T follicular helper cell (primary cell): ENCODE data around the gene TAF11L3.
"Not testable (repeated sequence)": the region's sequence is repeated elsewhere in the genome, so short reads cannot be mapped to it uniquely, and the experiment has no call there.

Experiments
- DNase-seq: peaks from one replicate; pipeline ENCODE4 v3.0.0-alpha.2; 2020; ENCODE audit warnings: low read depth
- total RNA-seq, 2 experiments: gene quantifications; one replicate each; lab custom pipeline; 2026; lab: John Stamatoyannopoulos, UW

TAF11L3 gene
- 0 reads per million in 2 experiments for total RNA-seq

- DNase-seq: not testable (repeated sequence)
Measured at GRCh38 chr5:17518067-17518466, at the start of gene TAF11L3. Gene TAF11L3, plus strand, starts transcription at chr5:17518367.

- no peak for DNase-seq
Measured at GRCh38 chr5:17470064-17470463, 48.1 kb upstream of the TAF11L3 start.

- not testable (repeated sequence) for DNase-seq
Measured at GRCh38 chr5:17475064-17475463, 43.1 kb upstream of the TAF11L3 start.

GRCh38 chr5:17477043-17477442 is 41.1 kb upstream of the TAF11L3 start:
- no peak for DNase-seq

DNA sequence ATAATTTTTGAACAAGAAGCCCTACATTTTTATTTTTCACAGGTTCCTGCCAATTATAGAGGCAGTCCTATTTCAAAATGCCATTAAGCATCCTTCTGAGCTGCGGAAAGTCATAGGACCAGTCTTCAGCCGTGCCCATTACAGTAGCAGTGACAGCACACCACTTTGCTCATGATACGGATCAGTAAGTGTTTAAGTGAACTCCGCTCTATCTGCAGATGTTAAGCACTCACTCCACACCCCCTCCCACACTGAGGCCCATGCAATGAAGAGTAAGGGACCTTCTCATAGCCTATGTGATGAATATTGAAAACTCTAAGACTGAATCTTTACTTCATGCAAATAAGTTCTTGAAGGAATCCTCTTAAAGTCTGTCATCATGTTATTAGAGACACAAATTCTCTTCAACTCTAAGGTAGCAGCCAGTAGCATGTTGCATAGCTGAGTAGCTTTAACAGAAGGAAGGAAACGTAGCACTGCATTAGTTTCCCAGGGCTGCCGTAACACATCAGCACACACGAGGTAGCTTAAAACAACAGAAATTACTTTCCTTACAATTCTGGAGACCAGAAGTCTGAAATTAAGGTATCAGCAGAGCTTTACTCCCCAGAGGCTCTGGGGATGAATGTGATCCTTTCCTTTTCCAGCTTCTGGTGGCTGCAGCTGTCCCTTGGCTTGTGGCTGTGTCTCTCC is 40.4 kb upstream of the TAF11L3 start:
- no peak for DNase-seq

DNA sequence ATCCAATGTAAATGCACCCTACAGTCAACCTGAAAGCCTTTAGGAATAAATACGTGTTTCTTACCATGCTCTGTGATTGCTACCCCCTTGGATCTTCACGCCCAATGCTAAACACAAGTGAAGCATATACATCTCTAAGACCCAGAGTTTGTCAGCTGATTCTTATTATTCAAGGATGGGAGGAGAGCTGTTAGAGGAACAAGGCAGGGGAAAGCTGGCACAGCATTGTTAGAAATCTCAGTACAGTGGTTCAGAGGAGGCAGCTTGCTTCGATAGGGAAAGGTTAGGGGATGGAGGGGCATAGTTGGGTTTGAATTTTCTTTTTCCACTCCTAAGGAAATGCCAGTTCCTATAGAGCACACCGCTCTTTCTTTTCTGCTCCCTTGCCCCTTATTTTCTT is 36.8 kb upstream of the TAF11L3 start:
- DNase-seq: no peak

DNA sequence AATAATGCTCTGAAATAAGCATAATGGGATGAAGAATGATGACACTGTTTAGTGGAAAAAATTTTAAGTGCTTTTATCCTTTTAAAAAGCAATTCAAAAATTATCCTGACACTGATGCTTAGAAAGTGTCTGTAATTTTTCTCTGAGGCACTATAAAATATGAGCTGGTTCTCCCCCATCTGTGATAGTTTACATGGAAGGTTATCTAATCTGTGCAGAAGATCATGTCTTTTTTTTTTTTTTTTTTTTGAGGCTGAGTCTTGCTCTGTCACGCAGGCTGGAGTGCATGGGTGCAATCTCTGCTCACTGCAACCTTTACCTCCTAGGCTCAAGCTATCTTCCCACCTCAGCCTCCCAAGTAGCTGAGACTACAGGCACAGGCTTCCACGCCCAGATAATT is 35.4 kb upstream of the TAF11L3 start:
- DNase-seq: no peak

DNA sequence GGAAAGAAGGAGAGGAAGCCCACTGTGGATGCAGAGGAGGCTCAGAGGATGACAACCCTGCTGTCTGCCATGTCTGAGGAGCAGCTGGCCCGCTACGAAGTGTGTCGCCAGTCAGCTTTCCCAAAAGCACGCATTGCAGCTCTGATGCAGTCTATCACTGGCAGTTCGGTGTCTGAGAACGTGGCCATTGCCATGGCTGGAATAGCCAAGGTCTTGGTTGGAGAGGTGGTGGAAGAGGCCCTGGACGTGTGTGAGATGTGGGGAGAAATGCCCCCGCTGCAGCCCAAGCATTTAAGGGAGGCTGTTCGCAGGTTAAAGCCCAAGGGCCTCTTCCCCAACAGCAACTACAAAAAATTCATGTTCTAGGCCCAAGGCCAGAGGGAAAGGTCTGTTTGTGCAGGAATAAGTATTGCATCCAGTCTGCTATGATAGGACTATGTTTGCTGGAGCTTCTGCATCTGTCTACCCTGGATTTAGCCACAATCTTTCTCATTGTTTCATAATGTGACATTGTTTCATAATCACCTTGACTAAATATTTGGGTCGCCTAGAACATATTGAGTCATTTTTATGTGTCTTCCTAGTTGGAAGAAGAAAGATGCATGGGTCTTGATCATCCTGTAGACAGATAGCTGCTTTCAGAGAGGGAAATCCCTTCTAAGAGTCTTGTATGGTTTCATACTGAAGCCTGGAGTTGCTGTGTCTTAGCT is 31.5 kb upstream of the TAF11L3 start:
- DNase-seq: not testable (repeated sequence)

- DNase-seq: no peak
Measured at GRCh38 chr5:17487174-17487512, 31.0 kb upstream of the TAF11L3 start.

GRCh38 chr5:17491257-17491656 is 26.9 kb upstream of the TAF11L3 start:
- not testable (repeated sequence) for DNase-seq

GRCh38 chr5:17492770-17493169 is 25.4 kb upstream of the TAF11L3 start:
- no peak for DNase-seq

GRCh38 chr5:17497446-17497845 is 20.7 kb upstream of the TAF11L3 start:
- no peak for DNase-seq

- not testable (repeated sequence) for DNase-seq
Measured at GRCh38 chr5:17497931-17498330, 20.2 kb upstream of the TAF11L3 start, which contains the start of gene TAF11L2. Gene TAF11L2, plus strand, starts transcription at chr5:17498231.

DNA sequence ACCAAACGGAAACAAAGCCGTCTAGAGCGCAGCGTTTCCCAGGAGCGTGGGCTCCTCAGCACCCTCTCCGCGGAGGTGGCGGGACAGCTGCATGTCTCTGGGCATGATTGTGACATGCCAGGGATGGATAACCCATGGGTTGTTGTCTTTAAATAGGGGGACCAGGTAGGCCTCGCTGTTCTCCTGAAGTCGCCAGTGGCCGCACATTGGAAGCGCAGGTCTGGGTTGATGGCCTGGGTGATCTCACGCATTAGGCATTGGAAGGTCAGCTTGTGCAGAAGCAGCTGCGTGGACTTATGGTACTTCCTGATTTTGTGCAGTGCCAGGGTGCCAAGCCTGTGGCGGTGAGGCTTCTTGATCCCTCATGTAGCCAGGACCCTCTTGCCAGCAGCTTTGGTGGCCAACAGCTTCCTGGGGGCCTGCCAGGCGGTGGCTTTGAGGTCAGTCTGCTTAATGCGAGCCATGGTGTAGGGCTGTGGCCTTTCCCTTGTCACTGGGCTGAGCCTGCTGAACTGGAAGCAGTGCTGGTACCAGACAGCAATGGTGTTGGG is 6.3 kb upstream of the TAF11L3 start:
- DNase-seq: no peak

GRCh38 chr5:17517526-17517925 is 641 bp upstream of the TAF11L3 start:
- DNase-seq: not testable (repeated sequence)

DNA sequence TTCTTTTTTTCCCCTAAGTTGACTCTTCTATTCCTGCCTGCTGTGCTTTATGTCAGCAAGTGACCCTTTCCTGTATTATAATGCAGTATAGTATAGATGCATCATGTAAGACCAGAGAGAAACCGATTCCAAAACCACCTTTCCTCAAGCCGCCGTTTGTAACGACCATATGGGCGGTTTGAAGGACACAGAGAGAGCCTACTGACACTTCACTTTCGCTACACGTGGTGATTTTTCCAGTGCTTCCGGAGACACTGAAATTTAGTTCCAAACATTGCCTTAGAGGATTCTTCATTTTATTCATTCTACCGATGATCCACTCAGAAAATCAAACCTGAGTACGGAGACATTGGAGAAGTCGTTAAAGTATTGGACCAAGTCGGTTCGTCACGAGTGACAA is 1.3 kb downstream of the TAF11L3 start:
- peak; percentile 2 for DNase-seq

DNA sequence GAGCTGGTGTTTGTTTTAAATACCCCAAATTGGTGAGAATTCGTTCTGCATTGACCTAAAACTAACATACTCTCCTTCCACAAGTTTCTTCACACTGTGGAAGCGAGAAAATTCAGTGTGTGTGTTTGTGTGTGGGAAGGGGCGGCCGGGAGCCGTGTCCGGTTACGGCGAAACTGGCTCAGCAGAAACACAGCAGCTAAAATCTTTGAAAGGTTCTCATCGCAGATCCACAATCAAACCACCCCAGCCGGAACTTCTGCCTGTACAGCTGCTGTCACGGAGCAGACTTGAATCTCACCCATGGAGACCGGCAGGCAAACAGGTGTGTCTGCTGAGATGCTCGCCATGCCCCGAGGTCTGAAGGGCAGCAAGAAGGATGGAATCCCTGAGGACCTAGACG is 3.3 kb downstream of the TAF11L3 start, which contains the start of gene TAF11L4:
TAF11L4 (plus strand) TSS at position 301 of the 400 bp plus-strand sequence.
- not testable (repeated sequence) for DNase-seq

DNA sequence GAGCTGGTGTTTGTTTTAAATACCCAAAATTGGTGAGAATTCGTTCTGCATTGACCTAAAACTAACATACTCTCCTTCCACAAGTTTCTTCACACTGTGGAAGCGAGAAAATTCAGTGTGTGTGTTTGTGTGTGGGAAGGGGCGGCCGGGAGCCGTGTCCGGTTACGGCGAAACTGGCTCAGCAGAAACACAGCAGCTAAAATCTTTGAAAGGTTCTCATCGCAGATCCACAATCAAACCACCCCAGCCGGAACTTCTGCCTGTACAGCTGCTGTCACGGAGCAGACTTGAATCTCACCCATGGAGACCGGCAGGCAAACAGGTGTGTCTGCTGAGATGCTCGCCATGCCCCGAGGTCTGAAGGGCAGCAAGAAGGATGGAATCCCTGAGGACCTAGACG is 6.8 kb downstream of the TAF11L3 start, which contains the start of gene TAF11L5:
TAF11L5 (plus strand) TSS at position 301 of the 400 bp plus-strand sequence.
- DNase-seq: not testable (repeated sequence)

DNA sequence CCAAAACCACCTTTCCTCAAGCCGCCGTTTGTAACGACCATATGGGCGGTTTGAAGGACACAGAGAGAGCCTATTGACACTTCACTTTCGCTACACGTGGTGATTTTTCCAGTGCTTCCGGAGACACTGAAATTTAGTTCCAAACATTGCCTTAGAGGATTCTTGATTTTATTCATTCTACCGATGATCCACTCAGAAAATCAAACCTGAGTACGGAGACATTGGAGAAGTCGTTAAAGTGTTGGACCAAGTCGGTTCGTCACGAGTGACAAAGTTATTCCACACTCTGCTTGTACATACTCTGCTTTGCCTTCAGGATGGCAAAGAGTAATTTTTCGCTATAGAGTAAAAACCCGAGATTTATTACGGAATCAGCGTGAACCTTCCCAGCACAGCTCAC is 8.3 kb downstream of the TAF11L3 start:
- not testable (repeated sequence) for DNase-seq

GRCh38 chr5:17528369-17528768 is 10.2 kb downstream of the TAF11L3 start, which contains the start of gene TAF11L6:
Gene TAF11L6, plus strand, starts transcription at chr5:17528669.
- not testable (repeated sequence) for DNase-seq
